Loucy (cell line): ENCODE data around the gene MTNR1A.

ENCODE experiments used
- H2AFZ ChIP-seq: fragments of 200-600 bp; sonication (generic); 2 replicates; pipeline ENCODE4 v1.6.0; 2016; ENCODE audit warnings: antibody characterized with exemption, mild to moderate bottlenecking, low read length, moderate library complexity
- H3F3A ChIP-seq: fragments of 200-600 bp; 2 replicates; pipeline ENCODE4 v1.6.0; 2016; ENCODE audit warnings: antibody characterized with exemption, low read depth, mild to moderate bottlenecking
- H3K27me3 ChIP-seq: fragments of 200-600 bp; sonication (generic); 2 replicates; pipeline ENCODE4 v1.6.1; 2014; ENCODE audit warnings: low read length, mild to moderate bottlenecking; ENCODE audit not compliant: insufficient read depth, poor library complexity, severe bottlenecking
- H3K36me3 ChIP-seq: fragments of 200-600 bp; sonication (generic); 2 replicates; pipeline ENCODE4 v1.6.1; 2016; ENCODE audit warnings: low read length; ENCODE audit not compliant: insufficient read depth
- H3K4me1 ChIP-seq: fragments of 200-600 bp; sonication (generic); 2 replicates; pipeline ENCODE4 v1.5.1; 2014; ENCODE audit warnings: low read length, mild to moderate bottlenecking; ENCODE audit not compliant: insufficient read depth, poor library complexity, severe bottlenecking
- H3K4me2 ChIP-seq: fragments of 200-600 bp; sonication (generic); 2 replicates; pipeline ENCODE4 v1.6.0; 2014; ENCODE audit warnings: antibody characterized with exemption, low read length, low read depth, mild to moderate bottlenecking; ENCODE audit not compliant: poor library complexity, severe bottlenecking
- H3K4me3 ChIP-seq: fragments of 200-600 bp; sonication (generic); 2 replicates; pipeline ENCODE4 v1.5.1; 2014; ENCODE audit warnings: low read length, mild to moderate bottlenecking, mixed read lengths; ENCODE audit not compliant: poor library complexity, severe bottlenecking
- H3K79me2 ChIP-seq: fragments of 200-600 bp; sonication (generic); 2 replicates; pipeline ENCODE4 v1.6.1; 2014; ENCODE audit warnings: low read length; ENCODE audit not compliant: insufficient read depth
- H3K9ac ChIP-seq: fragments of 200-600 bp; sonication (generic); 2 replicates; pipeline ENCODE4 v1.6.0; 2014; ENCODE audit warnings: mild to moderate bottlenecking, low read depth, low read length, moderate library complexity; ENCODE audit not compliant: poor library complexity, severe bottlenecking
- H3K9me2 ChIP-seq: fragments of 200-600 bp; sonication (generic); replicated peaks from 2 replicates; pipeline ENCODE4 v1.6.1; 2016; ENCODE audit warnings: low read depth, low read length, mixed read lengths
- H3K9me3 ChIP-seq: fragments of 200-600 bp; sonication (generic); 2 replicates; pipeline ENCODE4 v1.6.1; 2014; ENCODE audit warnings: mild to moderate bottlenecking, antibody characterized with exemption, low read length, low read depth; ENCODE audit not compliant: insufficient read depth
- H4K20me1 ChIP-seq: fragments of 200-600 bp; sonication (generic); 2 replicates; pipeline ENCODE4 v1.6.0; 2014; ENCODE audit warnings: antibody characterized with exemption, low read length, mild to moderate bottlenecking; ENCODE audit not compliant: insufficient read depth, poor library complexity, severe bottlenecking
- EZH2phosphoT487 ChIP-seq: fragments of 200-600 bp; IDR thresholded peaks from 2 replicates; pipeline ENCODE4 v1.6.1; 2018; ENCODE audit warnings: antibody characterized with exemption, mild to moderate bottlenecking, moderate library complexity, borderline replicate concordance
- TF ChIP-seq, protein P1 (sequence below): fragments of 200-600 bp; sonication (generic); conservative IDR thresholded peaks from 2 replicates; pipeline ENCODE4 v1.5.1; 2014; ENCODE audit warnings: mild to moderate bottlenecking, antibody characterized with exemption, low read length

MTNR1A gene

DNA sequence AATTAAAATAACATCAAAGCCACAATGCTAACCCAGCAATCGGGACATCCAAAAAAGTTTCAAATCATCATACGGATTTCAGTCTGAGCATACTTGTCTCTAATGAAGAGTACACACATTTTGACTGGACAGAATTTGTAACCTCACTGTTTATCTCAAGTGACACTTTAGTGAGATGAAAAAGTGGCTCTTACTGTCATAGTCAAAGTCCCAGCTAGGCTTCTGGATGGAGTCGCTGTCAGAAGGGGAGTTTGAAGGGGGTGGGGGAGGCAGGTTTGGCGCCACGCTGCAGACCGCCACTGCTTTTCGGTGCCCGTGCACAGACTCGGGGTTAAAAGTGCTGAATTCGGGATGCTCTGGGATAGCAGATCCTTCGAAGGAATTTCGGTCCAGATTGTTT lies 41.0 kb upstream of the MTNR1A start:
- no peak overlapping the region for H3K4me3 ChIP-seq
- no peaks in the 10 kb centered on the region for H3F3A ChIP-seq
- no peaks in the 10 kb centered on the region for H3K9me3 ChIP-seq
- H3K79me2 ChIP-seq = no peaks in the 10 kb centered on the region
- no peak overlapping the region for H3K9ac ChIP-seq
- TF ChIP-seq, protein P1, sequence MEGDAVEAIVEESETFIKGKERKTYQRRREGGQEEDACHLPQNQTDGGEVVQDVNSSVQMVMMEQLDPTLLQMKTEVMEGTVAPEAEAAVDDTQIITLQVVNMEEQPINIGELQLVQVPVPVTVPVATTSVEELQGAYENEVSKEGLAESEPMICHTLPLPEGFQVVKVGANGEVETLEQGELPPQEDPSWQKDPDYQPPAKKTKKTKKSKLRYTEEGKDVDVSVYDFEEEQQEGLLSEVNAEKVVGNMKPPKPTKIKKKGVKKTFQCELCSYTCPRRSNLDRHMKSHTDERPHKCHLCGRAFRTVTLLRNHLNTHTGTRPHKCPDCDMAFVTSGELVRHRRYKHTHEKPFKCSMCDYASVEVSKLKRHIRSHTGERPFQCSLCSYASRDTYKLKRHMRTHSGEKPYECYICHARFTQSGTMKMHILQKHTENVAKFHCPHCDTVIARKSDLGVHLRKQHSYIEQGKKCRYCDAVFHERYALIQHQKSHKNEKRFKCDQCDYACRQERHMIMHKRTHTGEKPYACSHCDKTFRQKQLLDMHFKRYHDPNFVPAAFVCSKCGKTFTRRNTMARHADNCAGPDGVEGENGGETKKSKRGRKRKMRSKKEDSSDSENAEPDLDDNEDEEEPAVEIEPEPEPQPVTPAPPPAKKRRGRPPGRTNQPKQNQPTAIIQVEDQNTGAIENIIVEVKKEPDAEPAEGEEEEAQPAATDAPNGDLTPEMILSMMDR = no peak
- no peak for TF ChIP-seq EZH2phosphoT487
- no peak overlapping the region for H3K4me2 ChIP-seq
- no peaks in the 10 kb centered on the region for H3K9me2 ChIP-seq
- H4K20me1 ChIP-seq = no peaks in the 10 kb centered on the region
- no peak overlapping the region for H2AFZ ChIP-seq
- H3K4me1 ChIP-seq = peaks cover 20% of the 10 kb centered on the region
- H3K27me3 ChIP-seq = no peaks in the 10 kb centered on the region
- H3K36me3 ChIP-seq = no peaks in the 10 kb centered on the region

GRCh38 chr4:186593587-186593973 lies 38.2 kb upstream of the MTNR1A start:
- Histone ChIP-seq H4K20me1 (no peaks in the 10 kb centered on the region), H3K27me3 (no peaks in the 10 kb centered on the region), H3K4me1 (peaks cover 32% of the 10 kb centered on the region), H3F3A (no peaks in the 10 kb centered on the region), H3K9me2 (no peaks in the 10 kb centered on the region), H2AFZ (no peak overlapping the region), H3K9me3 (no peaks in the 10 kb centered on the region), H3K36me3 (no peaks in the 10 kb centered on the region), H3K9ac (no peak overlapping the region), H3K4me2 (no peak overlapping the region), H3K4me3 (no peak overlapping the region), H3K79me2 (no peaks in the 10 kb centered on the region)
- TF ChIP-seq, protein P1 = no peak
- TF ChIP-seq EZH2phosphoT487 = no peak

- Histone ChIP-seq H4K20me1 (no peaks in the 10 kb centered on the region), H3K4me1 (peaks cover 32% of the 10 kb centered on the region), H3K4me2 (peak overlapping the region; percentile 8), H3K9me2 (no peaks in the 10 kb centered on the region), H2AFZ (no peak overlapping the region), H3F3A (no peaks in the 10 kb centered on the region), H3K9me3 (no peaks in the 10 kb centered on the region), H3K36me3 (no peaks in the 10 kb centered on the region), H3K4me3 (peak overlapping the region; percentile 22), H3K79me2 (no peaks in the 10 kb centered on the region), H3K27me3 (no peaks in the 10 kb centered on the region), H3K9ac (peak overlapping the region; percentile 31)
- TF ChIP-seq EZH2phosphoT487 = no peak
- TF ChIP-seq, protein P1 = no peak
These were observed 37.7 kb upstream of the MTNR1A start for GRCh38 chr4:186592966-186593586.
